ENCODE measurements around the gene PRDM10.

GRCh38 chr11:129998905-129999304 lies 3.7 kb downstream of the PRDM10 start:
- TF ChIP-seq, protein P1, sequence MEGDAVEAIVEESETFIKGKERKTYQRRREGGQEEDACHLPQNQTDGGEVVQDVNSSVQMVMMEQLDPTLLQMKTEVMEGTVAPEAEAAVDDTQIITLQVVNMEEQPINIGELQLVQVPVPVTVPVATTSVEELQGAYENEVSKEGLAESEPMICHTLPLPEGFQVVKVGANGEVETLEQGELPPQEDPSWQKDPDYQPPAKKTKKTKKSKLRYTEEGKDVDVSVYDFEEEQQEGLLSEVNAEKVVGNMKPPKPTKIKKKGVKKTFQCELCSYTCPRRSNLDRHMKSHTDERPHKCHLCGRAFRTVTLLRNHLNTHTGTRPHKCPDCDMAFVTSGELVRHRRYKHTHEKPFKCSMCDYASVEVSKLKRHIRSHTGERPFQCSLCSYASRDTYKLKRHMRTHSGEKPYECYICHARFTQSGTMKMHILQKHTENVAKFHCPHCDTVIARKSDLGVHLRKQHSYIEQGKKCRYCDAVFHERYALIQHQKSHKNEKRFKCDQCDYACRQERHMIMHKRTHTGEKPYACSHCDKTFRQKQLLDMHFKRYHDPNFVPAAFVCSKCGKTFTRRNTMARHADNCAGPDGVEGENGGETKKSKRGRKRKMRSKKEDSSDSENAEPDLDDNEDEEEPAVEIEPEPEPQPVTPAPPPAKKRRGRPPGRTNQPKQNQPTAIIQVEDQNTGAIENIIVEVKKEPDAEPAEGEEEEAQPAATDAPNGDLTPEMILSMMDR (IDR thresholded peaks at IDR 0.05; ENCODE audit: low read length) = no peak
- no peak for TF ChIP-seq EZH2 (IDR thresholded peaks at IDR 0.05; ENCODE audit: borderline replicate concordance, low read length)

All from OCI-LY1 (cell line).